ENCODE data around the gene UGCG.
"Not testable (repeated sequence)": the region's sequence is repeated elsewhere in the genome, so short reads cannot be mapped to it uniquely, and the experiment has no call there.

The UGCG gene

GRCh38 chr9:111886983-111887718, 9.5 kb upstream of the UGCG start:
- Histone ChIP-seq H3K36me3 (ENCODE audit: insufficient read depth, low read length) (no peaks in the 10 kb centered on the region), H3K9ac (ENCODE audit: low read depth, low read length, poor library complexity, severe bottlenecking) (no peak overlapping the region), H3K27me3 (ENCODE audit: insufficient read depth, low read length, poor library complexity, severe bottlenecking) (no peaks in the 10 kb centered on the region), H3K9me2 (replicated peaks; ENCODE audit: low read depth, low read length) (no peaks in the 10 kb centered on the region), H3K79me2 (ENCODE audit: insufficient read depth, low read length) (no peaks in the 10 kb centered on the region), H2AFZ (ENCODE audit: low read length) (no peak overlapping the region), H3K4me2 (ENCODE audit: low read depth, low read length, poor library complexity, severe bottlenecking) (no peak overlapping the region), H4K20me1 (ENCODE audit: insufficient read depth, low read length, poor library complexity, severe bottlenecking) (no peaks in the 10 kb centered on the region), H3K4me3 (ENCODE audit: low read length, poor library complexity, severe bottlenecking) (no peak overlapping the region), H3K4me1 (ENCODE audit: insufficient read depth, low read length, poor library complexity, severe bottlenecking) (no peaks in the 10 kb centered on the region), H3F3A (ENCODE audit: low read depth) (no peaks in the 10 kb centered on the region), H3K9me3 (ENCODE audit: insufficient read depth, low read depth, low read length) (no peaks in the 10 kb centered on the region)
- TF ChIP-seq EZH2phosphoT487 (IDR thresholded peaks at IDR 0.05; ENCODE audit: borderline replicate concordance): no peak
- TF ChIP-seq, protein P1, sequence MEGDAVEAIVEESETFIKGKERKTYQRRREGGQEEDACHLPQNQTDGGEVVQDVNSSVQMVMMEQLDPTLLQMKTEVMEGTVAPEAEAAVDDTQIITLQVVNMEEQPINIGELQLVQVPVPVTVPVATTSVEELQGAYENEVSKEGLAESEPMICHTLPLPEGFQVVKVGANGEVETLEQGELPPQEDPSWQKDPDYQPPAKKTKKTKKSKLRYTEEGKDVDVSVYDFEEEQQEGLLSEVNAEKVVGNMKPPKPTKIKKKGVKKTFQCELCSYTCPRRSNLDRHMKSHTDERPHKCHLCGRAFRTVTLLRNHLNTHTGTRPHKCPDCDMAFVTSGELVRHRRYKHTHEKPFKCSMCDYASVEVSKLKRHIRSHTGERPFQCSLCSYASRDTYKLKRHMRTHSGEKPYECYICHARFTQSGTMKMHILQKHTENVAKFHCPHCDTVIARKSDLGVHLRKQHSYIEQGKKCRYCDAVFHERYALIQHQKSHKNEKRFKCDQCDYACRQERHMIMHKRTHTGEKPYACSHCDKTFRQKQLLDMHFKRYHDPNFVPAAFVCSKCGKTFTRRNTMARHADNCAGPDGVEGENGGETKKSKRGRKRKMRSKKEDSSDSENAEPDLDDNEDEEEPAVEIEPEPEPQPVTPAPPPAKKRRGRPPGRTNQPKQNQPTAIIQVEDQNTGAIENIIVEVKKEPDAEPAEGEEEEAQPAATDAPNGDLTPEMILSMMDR (conservative IDR thresholded peaks at IDR 0.05; ENCODE audit: low read length): no peak

DNA sequence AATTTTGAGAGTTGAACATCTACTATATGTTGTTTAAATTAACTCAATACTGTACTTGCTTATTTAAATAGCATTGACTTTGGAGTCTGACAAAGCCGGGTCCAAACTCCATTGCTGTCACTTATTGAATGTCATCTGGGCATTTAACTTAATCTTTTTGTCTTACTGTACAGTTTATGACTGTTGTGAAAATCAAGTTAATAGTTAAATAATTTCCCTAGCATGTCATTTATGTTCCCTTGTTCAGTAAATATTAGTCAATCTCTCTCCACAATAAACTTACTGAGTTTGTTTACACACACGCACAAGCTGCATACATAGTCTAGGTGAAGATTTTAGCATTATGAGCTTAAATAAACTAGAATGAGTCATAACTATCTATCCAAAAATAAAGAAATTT, 6.3 kb upstream of the UGCG start:
- H3K27me3 ChIP-seq (ENCODE audit: insufficient read depth, low read length, poor library complexity, severe bottlenecking): no peaks in the 10 kb centered on the region
- H3F3A ChIP-seq (ENCODE audit: low read depth): no peaks in the 10 kb centered on the region
- TF ChIP-seq EZH2phosphoT487 (IDR thresholded peaks at IDR 0.05; ENCODE audit: borderline replicate concordance): no peak
- TF ChIP-seq, protein P1 (conservative IDR thresholded peaks at IDR 0.05; ENCODE audit: low read length): no peak
- H3K4me2 ChIP-seq (ENCODE audit: low read depth, low read length, poor library complexity, severe bottlenecking): no peak overlapping the region
- H3K79me2 ChIP-seq (ENCODE audit: insufficient read depth, low read length): no peaks in the 10 kb centered on the region
- no peak overlapping the region for H3K9ac ChIP-seq (ENCODE audit: low read depth, low read length, poor library complexity, severe bottlenecking)
- H3K9me3 ChIP-seq (ENCODE audit: insufficient read depth, low read depth, low read length): no peaks in the 10 kb centered on the region
- H2AFZ ChIP-seq (ENCODE audit: low read length): no peak overlapping the region
- no peaks in the 10 kb centered on the region for H3K36me3 ChIP-seq (ENCODE audit: insufficient read depth, low read length)
- H3K4me1 ChIP-seq (ENCODE audit: insufficient read depth, low read length, poor library complexity, severe bottlenecking): no peaks in the 10 kb centered on the region
- H3K9me2 ChIP-seq (replicated peaks; ENCODE audit: low read depth, low read length): no peaks in the 10 kb centered on the region
- no peaks in the 10 kb centered on the region for H4K20me1 ChIP-seq (ENCODE audit: insufficient read depth, low read length, poor library complexity, severe bottlenecking)
- H3K4me3 ChIP-seq (ENCODE audit: low read length, poor library complexity, severe bottlenecking): no peak overlapping the region

GRCh38 chr9:111890867-111891266, 5.7 kb upstream of the UGCG start:
- not testable (repeated sequence) for H3K36me3 ChIP-seq (ENCODE audit: insufficient read depth, low read length); H3K4me2 ChIP-seq (ENCODE audit: low read depth, low read length, poor library complexity, severe bottlenecking); H2AFZ ChIP-seq (ENCODE audit: low read length); H3K9me2 ChIP-seq (replicated peaks; ENCODE audit: low read depth, low read length); H3K9me3 ChIP-seq (ENCODE audit: insufficient read depth, low read depth, low read length); H3K27me3 ChIP-seq (ENCODE audit: insufficient read depth, low read length, poor library complexity, severe bottlenecking); H3K4me3 ChIP-seq (ENCODE audit: low read length, poor library complexity, severe bottlenecking); H3K4me1 ChIP-seq (ENCODE audit: insufficient read depth, low read length, poor library complexity, severe bottlenecking); H3F3A ChIP-seq (ENCODE audit: low read depth); H3K79me2 ChIP-seq (ENCODE audit: insufficient read depth, low read length); H4K20me1 ChIP-seq (ENCODE audit: insufficient read depth, low read length, poor library complexity, severe bottlenecking); H3K9ac ChIP-seq (ENCODE audit: low read depth, low read length, poor library complexity, severe bottlenecking)

- no peak overlapping the region for H3K9ac ChIP-seq (ENCODE audit: low read depth, low read length, poor library complexity, severe bottlenecking)
- H3K79me2 ChIP-seq (ENCODE audit: insufficient read depth, low read length): peaks cover under 1% of the 10 kb centered on the region; the same call in 1 of the 2 replicates
- H3K4me1 ChIP-seq (ENCODE audit: insufficient read depth, low read length, poor library complexity, severe bottlenecking): no peaks in the 10 kb centered on the region
- H3K36me3 ChIP-seq (ENCODE audit: insufficient read depth, low read length): no peaks in the 10 kb centered on the region
- no peak for TF ChIP-seq EZH2phosphoT487 (IDR thresholded peaks at IDR 0.05; ENCODE audit: borderline replicate concordance)
- TF ChIP-seq, protein P1 (conservative IDR thresholded peaks at IDR 0.05; ENCODE audit: low read length): no peak
- H3F3A ChIP-seq (ENCODE audit: low read depth): no peaks in the 10 kb centered on the region
- no peaks in the 10 kb centered on the region for H3K9me2 ChIP-seq (replicated peaks; ENCODE audit: low read depth, low read length)
- no peaks in the 10 kb centered on the region for H4K20me1 ChIP-seq (ENCODE audit: insufficient read depth, low read length, poor library complexity, severe bottlenecking)
- no peaks in the 10 kb centered on the region for H3K9me3 ChIP-seq (ENCODE audit: insufficient read depth, low read depth, low read length)
- H3K4me2 ChIP-seq (ENCODE audit: low read depth, low read length, poor library complexity, severe bottlenecking): no peak overlapping the region
- H2AFZ ChIP-seq (ENCODE audit: low read length): no peak overlapping the region
- H3K27me3 ChIP-seq (ENCODE audit: insufficient read depth, low read length, poor library complexity, severe bottlenecking): no peaks in the 10 kb centered on the region
- H3K4me3 ChIP-seq (ENCODE audit: low read length, poor library complexity, severe bottlenecking): no peak overlapping the region
Measured at GRCh38 chr9:111891910-111892499, 4.6 kb upstream of the UGCG start.
